HG03469 (cell line): ENCODE data around the gene FETUB.

Experiments used
- ATAC-seq: cut with Tn5 transposase; IDR thresholded peaks from one replicate; pipeline ENCODE4 v1.9.1; 2021; ENCODE audit warnings: mild to moderate bottlenecking, moderate library complexity, moderate number of reproducible peaks; ENCODE audit not compliant: unreplicated experiment

The FETUB gene

DNA sequence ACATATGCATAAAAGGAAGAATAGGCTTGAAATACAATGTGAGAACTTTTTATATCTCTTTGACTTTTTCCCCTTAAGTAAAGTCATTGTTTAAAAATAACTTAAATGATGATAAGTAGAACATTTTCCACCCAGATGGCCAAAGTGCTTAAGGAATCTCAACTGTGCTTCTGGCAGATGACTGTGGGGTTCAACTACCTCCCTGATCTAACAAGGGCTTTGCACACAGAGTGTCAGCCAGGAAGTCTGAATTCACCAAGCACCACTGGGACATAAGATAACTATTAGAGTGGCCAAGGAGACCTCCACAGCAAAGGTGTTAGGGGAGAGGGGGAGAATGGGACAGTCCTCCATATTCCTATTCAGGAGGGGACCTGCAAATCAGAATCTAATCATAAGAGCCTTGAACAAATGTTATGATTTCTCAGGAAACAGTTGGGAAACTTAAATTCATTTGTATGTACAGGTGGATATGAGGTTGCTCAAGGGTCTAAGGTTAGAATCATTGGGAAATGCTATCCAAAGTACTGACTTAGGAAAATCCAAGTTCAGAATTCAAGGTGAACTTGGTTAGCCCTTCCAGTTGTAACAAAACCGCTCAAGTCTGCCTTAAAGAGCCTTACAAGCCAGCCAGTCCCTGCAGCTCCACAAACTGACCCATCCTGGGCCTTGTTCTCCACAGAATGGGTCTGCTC is at the start of gene FETUB:
FETUB (plus strand) TSS at position 622 of the 695 bp plus-strand sequence; CDS start at position 684, 62 bp downstream.
- no peak for ATAC-seq

GRCh38 chr3:186590580-186591295 is 49.5 kb upstream of the FETUB start:
- ATAC-seq: no peak

GRCh38 chr3:186592682-186593081 is 47.5 kb upstream of the FETUB start:
- no peak for ATAC-seq

DNA sequence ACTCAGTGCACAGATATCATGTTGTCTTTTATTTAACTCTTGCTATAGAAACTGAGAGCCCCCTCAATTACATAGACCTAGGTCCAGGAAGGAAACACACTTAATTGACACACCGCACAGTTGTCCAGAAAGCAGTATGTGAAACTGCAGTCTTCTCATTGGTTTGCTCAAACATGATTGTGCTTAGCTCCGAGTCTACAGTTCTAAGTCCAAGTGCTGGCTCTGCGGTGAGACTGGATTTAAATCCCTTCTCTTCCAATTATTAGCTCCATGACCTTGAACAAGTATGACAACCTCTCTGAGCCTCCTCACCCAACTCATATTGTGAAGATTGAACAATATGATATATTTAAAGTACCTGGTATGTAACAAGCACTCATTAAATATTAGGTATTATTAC is 46.3 kb upstream of the FETUB start:
- ATAC-seq: no peak

DNA sequence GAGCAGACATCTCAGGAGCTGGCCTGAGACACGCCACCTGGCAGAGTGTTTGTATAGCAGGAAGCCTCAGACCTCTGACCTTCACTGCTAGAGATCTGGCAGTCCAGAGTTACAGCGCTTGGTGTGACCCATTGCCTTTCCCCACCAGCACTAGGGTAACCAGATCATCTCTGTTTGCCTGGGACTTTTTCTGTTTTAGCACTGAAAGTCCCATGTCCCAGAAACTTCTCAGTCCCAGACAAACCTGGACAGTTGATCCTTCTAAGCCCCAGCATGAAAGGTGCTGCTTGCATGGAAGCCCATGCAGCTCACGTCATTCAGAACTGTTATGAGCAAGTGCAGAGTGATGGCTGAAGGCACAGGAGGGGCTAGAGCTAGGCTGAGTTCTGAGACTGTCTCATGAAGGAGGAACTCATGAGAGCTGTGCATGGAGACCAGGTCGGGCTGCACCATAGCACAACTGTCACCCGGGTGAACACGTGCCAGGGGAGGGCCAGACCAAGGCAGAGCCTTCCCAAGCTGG is 45.5 kb upstream of the FETUB start:
- no peak for ATAC-seq

DNA sequence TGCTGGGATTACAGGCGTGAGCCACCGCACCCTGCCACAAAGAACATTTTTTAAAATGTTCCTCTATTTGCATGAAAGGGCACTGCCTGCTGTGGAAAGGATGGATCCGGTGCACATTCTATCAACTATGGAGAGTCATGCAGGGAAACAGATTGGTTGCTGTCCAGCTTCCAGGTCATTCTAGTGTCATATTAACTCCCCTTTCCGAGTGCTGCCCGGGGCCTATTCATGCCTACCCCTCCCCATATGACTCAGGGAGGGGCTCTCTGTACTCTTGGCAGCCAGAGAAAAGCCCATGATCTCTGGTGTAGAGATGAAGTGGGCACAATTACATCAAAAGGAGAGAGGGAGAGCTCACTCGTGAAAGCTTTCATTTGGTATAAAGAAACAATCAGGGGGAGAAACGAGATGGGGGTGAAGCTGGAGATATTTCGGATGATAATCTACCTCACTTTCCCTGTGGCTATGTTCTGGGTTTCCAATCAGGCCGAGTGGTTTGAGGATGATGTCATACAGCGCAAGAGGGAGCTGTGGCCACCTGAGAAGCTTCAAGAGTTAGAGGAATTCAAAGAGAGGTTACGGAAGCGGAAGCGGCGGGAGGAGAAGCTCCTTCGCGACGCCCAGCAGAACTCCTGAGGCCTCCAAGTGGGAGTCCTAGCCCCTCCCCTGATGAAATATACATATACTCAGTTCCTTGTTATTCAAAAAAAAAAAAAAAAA is 43.5 kb upstream of the FETUB start:
- ATAC-seq: no peak

DNA sequence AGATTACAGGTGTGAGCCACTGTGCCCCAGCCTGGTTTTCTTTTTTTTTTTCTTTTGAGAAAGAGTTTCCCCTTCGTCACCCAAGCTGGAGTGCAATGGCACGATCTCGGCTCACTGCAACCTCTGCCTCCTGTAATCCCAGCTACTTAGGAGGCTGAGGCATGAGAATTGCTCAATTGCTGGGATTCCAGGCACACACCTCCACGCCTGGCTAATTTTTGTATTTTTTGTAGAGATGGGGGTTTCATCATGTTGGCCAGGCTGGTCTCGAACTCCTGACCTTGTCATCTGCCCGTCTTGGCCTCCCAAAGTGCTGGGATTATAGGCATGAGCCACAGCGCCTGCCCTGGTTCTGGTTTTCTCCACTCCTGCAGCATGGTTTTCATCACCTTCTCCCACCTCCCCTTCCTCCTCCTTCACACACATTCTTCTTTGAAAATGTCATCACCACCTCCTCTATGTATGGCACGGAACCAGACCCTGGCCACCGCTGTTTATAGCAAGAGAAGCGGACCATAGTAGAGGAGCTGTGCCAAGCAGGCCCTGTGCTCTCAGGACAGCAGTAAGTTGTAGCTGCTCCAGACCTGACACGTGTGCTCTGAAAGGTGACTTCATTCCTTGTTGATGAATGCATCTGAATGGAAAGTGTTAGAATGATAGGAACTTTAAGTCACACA is 42.0 kb upstream of the FETUB start:
- ATAC-seq: no peak

DNA sequence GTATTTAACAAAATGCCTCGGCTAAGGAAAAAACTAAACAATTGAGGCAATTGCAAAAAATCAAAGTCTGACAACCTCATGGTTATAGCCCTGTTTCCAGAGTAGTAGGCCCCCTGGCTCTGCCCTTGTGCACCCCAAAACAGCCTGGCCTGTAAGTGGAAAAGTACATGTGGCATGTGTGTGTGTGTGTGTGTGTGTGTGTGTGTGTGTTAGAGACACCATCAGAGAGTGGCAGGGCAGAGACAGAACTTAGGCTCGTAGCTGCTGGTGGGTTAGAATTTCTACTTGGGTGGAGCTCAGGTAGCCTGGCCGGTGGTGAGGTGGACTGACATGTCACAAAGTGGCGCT is 41.4 kb upstream of the FETUB start:
- no peak for ATAC-seq

DNA sequence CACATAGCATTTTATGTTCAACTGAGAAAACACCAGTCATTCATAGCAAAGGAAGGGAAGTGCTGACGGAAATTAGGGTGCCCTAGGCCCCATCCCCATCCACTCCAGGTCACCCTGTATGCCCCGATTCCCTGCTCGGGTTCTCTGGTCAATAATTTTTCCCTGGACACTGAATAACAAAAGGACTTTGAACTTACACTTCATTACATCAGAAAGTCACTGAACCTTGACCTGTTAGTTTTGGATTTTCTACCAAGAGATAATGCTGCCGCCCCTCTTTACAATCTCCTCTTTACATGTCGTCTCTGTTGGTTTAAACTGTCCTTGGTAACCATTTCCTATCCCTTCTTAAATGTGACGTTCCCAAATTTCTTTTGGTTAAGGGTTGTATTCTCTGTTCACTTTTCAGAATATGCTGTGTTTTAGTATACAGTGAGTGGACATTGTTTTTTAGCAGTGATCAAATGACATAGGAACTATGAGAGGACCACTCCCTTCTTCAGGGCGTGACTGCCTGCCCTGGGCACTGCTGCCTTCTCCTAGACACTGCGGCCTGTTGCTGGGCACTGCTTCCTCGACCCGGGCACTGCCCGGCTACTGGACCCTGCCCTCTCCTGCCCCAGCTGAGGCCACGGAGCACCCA is 40.9 kb upstream of the FETUB start:
- ATAC-seq: no peak

GRCh38 chr3:186599785-186600166 is 40.4 kb upstream of the FETUB start:
- ATAC-seq: no peak

DNA sequence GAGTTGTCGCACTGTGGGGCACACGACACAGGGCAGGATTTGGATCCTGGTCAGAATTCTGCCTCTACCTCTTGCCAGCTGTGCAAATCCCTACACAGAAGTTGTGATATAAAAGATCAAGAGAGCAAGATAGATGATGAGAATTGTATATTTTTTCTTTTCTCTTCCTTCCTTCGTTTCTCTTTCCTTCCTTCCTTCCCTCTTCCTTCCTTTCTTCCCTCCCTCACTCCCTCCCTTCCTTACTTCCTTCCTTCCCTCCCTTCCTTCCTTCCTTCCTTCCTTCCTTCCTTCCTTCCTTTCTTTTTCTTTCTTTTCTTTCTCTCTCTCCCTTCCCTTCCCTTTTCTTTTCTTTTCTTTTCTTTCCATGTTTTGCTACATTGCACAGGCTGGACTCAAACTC is 39.3 kb upstream of the FETUB start:
- ATAC-seq: no peak

DNA sequence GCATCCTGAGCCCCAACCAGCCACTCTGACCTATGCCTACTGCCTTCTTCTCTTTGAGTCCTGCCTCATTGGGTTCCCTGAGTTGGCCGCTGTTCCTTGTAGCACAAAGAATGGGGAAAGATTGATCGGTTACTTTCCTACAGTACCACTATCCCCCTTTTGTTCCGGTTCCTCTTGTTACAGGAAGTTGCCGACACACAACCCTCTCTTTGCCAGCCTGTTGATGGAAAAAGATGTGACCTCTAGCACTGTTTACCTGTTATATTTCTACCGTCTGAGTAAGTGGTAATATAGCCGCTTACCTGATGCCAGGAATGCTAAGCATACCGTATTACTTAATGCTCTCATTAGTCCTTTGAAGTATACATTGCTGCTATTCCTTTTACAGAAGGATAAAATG is 37.0 kb upstream of the FETUB start:
- no peak for ATAC-seq

DNA sequence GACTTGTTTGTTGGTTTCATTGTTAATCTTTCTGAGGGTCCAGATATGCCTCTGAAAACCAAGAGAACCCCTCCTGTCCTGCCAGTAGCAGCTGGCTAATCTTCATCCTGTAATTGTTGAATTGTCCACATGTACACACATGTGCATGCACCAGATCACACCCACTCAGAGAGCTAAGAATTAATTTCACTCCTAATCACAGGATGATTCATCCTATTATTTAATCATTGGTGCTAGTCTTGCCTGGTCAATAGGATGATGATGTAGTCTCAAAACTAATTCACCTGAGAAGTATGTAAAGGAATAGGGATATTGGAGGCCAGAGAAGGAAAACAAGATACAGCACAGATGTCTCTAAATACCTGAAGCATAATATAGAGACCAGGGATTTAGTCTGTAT is 35.1 kb upstream of the FETUB start:
- ATAC-seq: no peak

DNA sequence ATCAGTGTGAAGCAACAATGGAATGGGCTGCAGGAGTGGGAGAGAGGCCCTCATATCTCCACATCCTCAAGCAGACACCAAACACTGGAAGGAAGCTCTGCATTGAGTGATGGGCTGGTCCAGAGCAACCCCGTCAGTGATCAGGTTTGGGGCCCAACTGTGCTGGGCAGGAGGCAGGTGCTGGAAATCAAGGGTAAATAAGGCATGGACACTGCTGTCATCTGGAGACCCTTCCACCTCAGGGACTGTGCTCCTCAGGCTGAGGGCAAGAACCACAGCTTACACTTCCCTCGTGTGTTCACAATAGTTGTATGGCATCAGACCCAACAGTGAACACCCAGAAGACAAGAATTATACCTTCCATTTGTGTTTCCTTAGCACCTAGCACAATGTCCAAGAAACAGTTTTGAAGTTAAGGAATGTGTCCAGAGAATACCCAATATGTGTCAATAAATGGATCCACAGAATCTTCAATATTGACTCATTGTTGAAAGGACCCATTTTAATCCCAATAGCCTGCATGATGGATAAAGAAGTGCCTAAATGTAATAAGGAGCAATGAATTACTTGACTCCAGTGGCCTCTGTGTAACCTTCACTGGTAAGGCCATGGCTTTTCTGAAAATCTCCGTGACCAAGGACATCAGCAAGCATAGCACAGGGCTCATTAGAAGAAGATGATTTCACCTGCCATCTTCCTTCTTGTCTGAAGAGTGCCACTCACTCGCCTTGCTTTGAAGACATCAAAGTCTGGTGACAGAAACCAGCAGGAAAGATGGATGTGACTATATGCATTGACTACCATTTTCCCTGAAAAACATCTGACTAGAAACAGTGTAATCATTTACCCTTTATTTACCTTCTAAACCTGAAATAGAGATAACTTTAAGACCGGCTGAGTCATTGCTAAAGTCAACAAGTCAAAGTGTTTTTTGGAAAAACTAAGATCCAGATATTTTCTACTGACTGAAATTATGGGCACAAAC is 34.3 kb upstream of the FETUB start:
- no peak for ATAC-seq

DNA sequence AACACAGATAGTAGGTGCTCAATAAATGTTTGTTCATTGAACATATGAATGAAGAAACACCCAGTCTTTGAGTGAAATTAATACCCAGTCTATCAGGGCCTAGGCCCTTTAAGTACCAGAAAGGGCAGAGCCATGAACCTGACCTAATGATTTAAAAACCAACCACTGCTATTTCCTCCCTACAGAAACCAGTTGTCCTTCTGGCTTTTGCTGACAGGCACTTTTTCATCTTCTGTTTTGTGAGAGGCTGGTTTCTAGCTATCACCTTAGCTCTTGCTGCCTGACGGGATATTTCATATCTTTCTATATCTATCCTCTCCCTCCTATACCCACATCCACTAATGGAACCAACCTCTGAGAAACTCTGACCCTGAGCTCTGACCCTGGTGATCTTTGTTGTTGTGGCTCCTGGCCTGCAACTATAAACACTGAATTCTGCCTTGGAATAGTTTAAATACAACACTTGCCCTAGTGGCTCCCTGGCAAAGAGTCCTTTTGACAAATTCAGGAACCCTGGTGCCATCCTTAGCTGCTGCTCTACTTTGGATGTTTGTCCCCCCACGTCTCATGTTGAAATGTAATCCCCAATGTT is 31.5 kb upstream of the FETUB start:
- no peak for ATAC-seq

DNA sequence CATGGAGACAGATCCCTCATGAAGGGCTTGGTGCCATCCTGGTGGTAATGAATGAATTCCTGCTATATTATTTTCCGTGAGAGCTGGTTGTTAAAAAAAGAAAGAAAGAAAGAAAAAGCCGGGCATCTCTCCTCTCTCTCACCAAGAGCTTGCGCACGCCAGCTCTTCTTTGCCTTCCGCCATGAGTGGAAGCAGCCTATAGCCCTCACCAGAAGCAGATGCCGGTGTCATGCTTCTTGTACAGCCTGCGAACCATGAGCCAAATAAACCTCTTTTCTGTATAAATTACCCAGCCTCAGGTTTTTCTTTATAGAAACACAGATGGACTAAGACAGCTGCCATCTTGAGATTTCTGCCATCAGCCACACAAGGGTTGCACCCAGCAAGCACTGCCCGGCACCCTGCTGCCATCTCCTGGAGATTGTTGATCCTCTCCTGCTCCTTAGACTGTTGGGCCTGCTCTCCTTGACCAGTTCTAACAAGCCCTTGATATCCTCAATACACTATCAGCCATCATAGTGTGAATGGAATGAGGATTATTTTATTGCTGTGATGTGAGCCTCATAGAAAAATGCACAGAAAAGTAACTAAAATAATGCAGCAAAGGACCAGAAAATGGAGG is 30.8 kb upstream of the FETUB start:
- ATAC-seq: no peak

GRCh38 chr3:186612065-186612464 is 28.1 kb upstream of the FETUB start:
- no peak for ATAC-seq

- ATAC-seq: no peak
Observed at GRCh38 chr3:186612721-186613636, 27.2 kb upstream of the FETUB start, which contains the start of gene AHSG. Gene AHSG (plus strand): TSS chr3:186613060. CDS start chr3:186613142, 82 bp downstream.
